HG03521 (cell line): Measurements from ENCODE around the gene ADGRV1.
"Not testable (repeated sequence)": the region's sequence is repeated elsewhere in the genome, so short reads cannot be mapped to it uniquely, and the experiment has no call there.

ENCODE experiments used
- ATAC-seq: cut with Tn5 transposase; IDR thresholded peaks from one replicate; pipeline ENCODE4 v1.9.1; 2021; ENCODE audit warnings: mild to moderate bottlenecking, moderate library complexity; ENCODE audit not compliant: unreplicated experiment

Gene ADGRV1

GRCh38 chr5:90897618-90898017 is 339.0 kb downstream of the ADGRV1 start:
- ATAC-seq, result no peak

- ATAC-seq, result no peak
These were observed 339.9 kb downstream of the ADGRV1 start for GRCh38 chr5:90898326-90899013.

GRCh38 chr5:90899014-90899604 is 340.5 kb downstream of the ADGRV1 start:
- ATAC-seq, result no peak

- no peak for ATAC-seq
These were observed 342.7 kb downstream of the ADGRV1 start for GRCh38 chr5:90901261-90901660.

GRCh38 chr5:90902170-90902569 is 343.6 kb downstream of the ADGRV1 start:
- ATAC-seq, result no peak

GRCh38 chr5:90902651-90903386 is 344.2 kb downstream of the ADGRV1 start:
- ATAC-seq, result no peak

GRCh38 chr5:90909101-90909503 is 350.5 kb downstream of the ADGRV1 start:
- ATAC-seq, result no peak

GRCh38 chr5:90909940-90910339 is 351.3 kb downstream of the ADGRV1 start:
- no peak for ATAC-seq

- no peak for ATAC-seq
These were observed 352.6 kb downstream of the ADGRV1 start for GRCh38 chr5:90911169-90911568.

- no peak for ATAC-seq
These were observed 353.9 kb downstream of the ADGRV1 start for GRCh38 chr5:90912476-90912875.

- no peak for ATAC-seq
These were observed 356.8 kb downstream of the ADGRV1 start for GRCh38 chr5:90915393-90915792.

GRCh38 chr5:90916947-90917800 is 358.6 kb downstream of the ADGRV1 start:
- ATAC-seq, result no peak

- ATAC-seq, result no peak
These were observed 359.5 kb downstream of the ADGRV1 start for GRCh38 chr5:90917928-90918668.

- no peak for ATAC-seq
These were observed 362.9 kb downstream of the ADGRV1 start for GRCh38 chr5:90921418-90921973.

GRCh38 chr5:90924222-90924621 is 365.6 kb downstream of the ADGRV1 start:
- ATAC-seq, result not testable (repeated sequence)

- not testable (repeated sequence) for ATAC-seq
These were observed 370.6 kb downstream of the ADGRV1 start for GRCh38 chr5:90929013-90929839.

GRCh38 chr5:90930062-90930461 is 371.5 kb downstream of the ADGRV1 start:
- ATAC-seq, result no peak

GRCh38 chr5:90930756-90931431 is 372.3 kb downstream of the ADGRV1 start:
- ATAC-seq, result no peak
